Endometrial microvascular endothelial cells (primary cell): ENCODE data around the gene PTGFRN. TPM values are rescaled to one million over a fixed set of nuclear protein-coding genes. Genes with fewer than 3 reads are reported as not detected.

Source experiments
- in situ Hi-C: cut with HindIII; loops from 2 replicates; pipeline ENCODE4 v1.10.0; 2017; ENCODE audit warnings: low sequenced_read_pairs, low pct_unique_long_range_greater_than_20kb; ENCODE audit errors: inconsistent ontology term
- total RNA-seq: library from RNA; depleted of rRNA; stranded (reverse); fragments of >200 nt; gene quantifications from one replicate; pipeline ENCODE4 v1.2.3, GENCODE V29; 2015; ENCODE audit errors: inconsistent ontology term

The PTGFRN gene
- total RNA-seq, 1 donor from 2014 or later = 7.2 TPM

GRCh38 chr1:117037802-117038201 lies 128.1 kb downstream of the PTGFRN start:
- in situ Hi-C loops = no loop called here

- in situ Hi-C loops = no loop called here
Observed at GRCh38 chr1:117038236-117038635, 128.5 kb downstream of the PTGFRN start.

Other genes starting within 250 kb of the PTGFRN start
- 1.1 TPM for gene IGSF3, start 242.2 kb upstream of the PTGFRN start, total RNA-seq
- not detected for gene CD2, start 155.5 kb upstream of the PTGFRN start, total RNA-seq
- gene CD101, start 91.8 kb downstream of the PTGFRN start, total RNA-seq = not detected
- 26.9 TPM for gene TTF2, start 150.4 kb downstream of the PTGFRN start, total RNA-seq
- 0.93 TPM for gene TRIM45, start 211.8 kb downstream of the PTGFRN start, total RNA-seq